ENCODE results near the gene STC2.

STC2 gene

DNA sequence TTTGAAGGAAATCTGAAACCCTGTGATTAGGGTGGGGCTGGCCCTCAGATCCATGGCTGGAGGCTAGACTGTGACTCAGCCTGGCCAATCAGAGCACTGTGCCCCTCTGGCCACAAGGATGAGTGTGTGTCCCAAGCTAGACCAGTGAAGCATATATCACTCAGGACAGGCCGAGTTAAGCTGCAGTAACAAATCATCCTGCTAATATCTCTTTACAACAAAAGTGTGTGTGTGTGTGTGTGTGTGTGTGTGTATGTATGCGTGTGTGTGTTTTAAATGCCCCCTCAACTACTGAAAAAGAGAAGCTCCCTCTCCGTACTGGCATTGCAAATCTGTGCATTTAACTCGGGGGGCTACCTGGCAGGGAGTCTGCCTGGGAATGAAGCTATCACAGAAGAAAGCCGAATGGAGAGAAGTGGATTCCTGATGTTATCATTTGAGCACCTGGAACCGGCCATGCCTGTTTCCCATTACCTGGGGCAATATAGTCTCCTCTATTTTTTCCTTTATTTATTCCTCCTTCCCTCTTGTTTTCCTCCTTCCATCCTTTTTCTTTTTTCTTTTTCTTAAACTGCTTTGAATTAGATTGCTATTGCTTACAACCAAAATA, 25.6 kb downstream of the STC2 start:
- H3K27ac ChIP-seq: no peak overlapping the region
- TF ChIP-seq, protein P1, sequence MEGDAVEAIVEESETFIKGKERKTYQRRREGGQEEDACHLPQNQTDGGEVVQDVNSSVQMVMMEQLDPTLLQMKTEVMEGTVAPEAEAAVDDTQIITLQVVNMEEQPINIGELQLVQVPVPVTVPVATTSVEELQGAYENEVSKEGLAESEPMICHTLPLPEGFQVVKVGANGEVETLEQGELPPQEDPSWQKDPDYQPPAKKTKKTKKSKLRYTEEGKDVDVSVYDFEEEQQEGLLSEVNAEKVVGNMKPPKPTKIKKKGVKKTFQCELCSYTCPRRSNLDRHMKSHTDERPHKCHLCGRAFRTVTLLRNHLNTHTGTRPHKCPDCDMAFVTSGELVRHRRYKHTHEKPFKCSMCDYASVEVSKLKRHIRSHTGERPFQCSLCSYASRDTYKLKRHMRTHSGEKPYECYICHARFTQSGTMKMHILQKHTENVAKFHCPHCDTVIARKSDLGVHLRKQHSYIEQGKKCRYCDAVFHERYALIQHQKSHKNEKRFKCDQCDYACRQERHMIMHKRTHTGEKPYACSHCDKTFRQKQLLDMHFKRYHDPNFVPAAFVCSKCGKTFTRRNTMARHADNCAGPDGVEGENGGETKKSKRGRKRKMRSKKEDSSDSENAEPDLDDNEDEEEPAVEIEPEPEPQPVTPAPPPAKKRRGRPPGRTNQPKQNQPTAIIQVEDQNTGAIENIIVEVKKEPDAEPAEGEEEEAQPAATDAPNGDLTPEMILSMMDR (conservative IDR thresholded peaks at IDR 0.05): no peak

DNA sequence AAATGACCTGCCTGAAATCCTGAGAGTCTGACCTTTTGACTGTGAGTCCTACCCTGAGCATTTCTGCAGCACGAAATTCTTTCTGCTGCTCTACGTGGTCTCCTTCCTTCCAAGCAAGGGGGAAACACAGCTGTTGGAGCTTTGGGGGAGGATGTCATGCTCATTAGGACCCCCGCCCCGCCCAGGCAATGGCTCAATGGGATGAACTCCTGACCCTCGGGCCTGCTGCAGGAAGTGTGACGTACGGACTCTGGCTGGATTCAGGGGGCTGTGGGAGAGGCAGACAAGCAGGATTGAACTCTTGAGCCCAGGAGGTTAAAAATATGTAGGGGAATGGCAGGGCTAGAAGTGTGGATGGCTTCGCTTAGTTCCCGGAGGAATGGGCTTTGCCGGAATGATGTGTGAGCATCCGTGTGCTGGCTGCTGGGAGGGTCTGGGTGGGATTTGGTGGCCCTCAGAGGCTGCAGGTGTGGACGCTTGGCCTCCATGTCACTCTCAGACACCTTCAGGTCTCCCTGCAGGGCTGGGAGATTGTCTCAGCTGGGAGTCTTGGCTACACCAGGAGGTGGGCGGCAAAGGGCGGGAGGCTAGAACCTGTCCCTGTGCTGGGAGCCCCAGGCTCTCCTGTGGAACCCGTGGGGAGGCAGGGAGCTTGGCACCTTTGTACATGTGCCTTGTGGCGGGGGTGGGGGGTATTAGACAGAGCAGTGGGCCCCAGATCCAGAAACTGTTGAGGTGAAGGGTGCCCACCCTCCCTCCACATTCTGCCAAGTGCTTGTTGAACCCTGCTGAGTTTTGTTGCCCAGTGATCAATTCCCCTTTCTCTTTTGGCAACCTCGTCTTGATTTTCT, 26.3 kb downstream of the STC2 start:
- H3K27ac ChIP-seq: no peak overlapping the region

DNA sequence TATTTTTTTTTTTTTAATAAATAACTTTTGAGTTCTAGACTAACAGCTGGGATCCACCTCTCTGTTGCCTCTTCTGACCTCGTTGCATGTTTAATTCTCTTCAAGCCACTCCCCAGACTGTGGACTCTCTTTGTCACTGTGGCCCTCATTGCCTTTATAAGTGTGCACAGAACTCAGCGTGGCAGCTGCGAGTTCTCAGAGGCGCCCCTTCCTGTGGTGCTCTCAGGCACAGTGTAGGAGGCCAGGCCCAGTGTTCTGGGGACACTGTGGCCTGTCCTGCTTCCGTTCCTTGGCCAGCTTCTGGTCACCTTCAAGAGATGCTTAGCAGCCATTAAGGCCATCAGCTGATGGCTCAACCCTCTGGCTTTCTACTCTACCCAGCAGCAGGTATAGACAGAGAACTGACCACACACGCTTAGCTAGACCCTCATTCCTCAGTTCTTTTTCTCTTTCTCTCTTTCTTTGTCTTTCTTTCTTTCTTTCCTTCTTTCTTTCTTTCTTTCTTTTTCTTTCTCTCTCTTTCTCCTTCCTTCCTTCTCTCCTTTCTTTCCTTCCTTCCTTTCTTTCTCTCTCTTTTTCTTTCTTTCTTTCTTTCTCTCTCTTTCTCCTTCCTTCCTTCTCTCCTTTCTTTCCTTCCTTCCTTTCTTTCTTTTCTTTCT, 27.7 kb downstream of the STC2 start:
- no peak overlapping the region for H3K27ac ChIP-seq
- TF ChIP-seq, protein P1 (conservative IDR thresholded peaks at IDR 0.05): no peak

More for the DNA sequence above, 26.3 kb downstream of the STC2 start:
- TF ChIP-seq, protein P1 (conservative IDR thresholded peaks at IDR 0.05): no peak

DNA sequence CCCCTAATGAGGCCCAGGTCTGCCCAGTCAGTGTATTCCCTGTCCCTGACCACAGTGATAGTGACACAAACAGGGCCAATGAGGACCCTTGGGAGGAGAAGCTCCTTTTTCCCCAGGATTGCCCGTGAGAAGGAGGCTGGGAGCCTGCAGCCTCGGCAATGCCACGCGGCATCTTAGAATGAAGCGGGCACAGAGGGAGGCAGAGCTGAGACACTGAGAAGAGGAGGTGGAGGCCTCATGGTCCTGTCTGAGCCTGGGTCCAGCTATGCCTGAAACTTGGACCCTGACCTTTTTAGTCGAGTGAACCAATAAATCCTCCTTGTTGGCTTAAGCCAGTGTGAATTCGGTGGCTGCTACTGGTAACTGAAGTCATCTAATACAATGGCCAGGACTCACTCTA, 28.4 kb downstream of the STC2 start:
- no peak overlapping the region for H3K27ac ChIP-seq
- TF ChIP-seq, protein P1 (conservative IDR thresholded peaks at IDR 0.05): no peak

DNA sequence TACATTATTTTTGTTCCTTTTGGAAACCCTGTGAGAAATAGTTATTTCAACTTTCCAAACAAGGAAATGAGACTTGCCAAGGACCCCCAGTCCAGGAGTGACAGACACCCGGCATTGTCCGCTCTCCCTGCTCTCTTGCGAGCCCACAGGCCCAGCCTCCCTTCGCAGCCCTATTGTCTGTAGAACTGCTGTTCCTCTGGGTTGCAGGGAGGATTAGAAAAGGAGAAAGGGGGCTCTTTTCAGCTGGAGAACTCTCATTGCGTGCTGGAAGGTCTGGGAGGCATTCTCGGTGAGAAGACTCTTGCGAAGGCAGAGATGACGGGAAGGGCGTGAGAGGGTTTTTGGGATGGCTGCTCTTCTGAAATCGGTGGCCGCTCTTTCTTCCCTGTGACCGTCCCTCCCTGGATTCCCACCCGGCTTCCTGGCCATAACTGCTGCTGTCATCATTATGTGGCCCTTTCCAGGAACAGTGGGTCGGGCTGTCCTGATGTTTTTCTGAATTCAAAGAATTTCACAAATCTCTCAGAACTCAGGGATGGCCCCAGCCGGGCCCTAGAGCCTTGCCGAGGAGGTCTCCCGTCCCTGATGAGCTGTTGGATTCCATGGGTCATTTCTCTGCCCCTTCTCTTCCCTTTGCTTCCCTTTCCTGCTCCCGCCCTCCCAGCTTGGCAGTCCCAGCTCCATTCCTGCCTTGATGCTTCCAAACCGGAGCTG, 29.8 kb downstream of the STC2 start:
- H3K27ac ChIP-seq: no peak overlapping the region
- TF ChIP-seq, protein P1 (conservative IDR thresholded peaks at IDR 0.05): no peak

DNA sequence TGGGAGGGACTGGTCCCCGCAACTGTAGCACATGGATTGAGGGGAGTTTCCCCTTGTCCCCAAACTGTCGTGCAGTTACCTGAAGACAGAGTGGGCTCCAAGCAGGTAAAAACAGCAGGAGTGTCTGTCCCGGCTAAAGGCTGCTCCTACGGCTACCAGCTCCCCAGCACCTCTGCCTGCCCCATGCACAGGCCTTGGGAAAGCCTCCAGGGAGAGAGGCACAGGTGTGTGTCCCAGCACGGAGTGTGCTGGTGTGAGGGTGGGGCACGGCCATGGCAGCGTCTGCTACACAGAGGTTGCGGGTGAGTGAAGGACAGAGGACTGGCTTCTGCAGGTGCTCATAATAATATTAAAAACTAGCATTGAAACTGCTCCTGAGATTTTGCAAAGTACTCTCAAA, 30.4 kb downstream of the STC2 start:
- H3K27ac ChIP-seq: no peak overlapping the region
- TF ChIP-seq, protein P1 (conservative IDR thresholded peaks at IDR 0.05): no peak

All from VCaP (cell line).